Measurements from ENCODE around the gene OPN1LW. TPM values are rescaled to one million over a fixed set of nuclear protein-coding genes. Genes with fewer than 3 reads are reported as not detected.

Gene OPN1LW
- total RNA-seq, 4 donors from 2014 or later, result not detected

- Histone ChIP-seq H3K9me3 (no peaks in the 10 kb centered on the region), H3K27ac (no peak overlapping the region), H3K4me3 (no peak overlapping the region), H3K36me3 (no peaks in the 10 kb centered on the region), H3K27me3 (no peaks in the 10 kb centered on the region), H3K4me1 (peaks cover 25% of the 10 kb centered on the region)
- no peak for TF ChIP-seq POLR2AphosphoS5 (IDR thresholded peaks at IDR 0.05)
- TF ChIP-seq POLR2A (IDR thresholded peaks at IDR 0.05), result no peak
- TF ChIP-seq EP300 (IDR thresholded peaks at IDR 0.05), result no peak
- TF ChIP-seq CTCF (IDR thresholded peaks at IDR 0.05), result no peak
- DNase-seq (ENCODE audit: low spot score in 2 of 2), result no peak
- WGBS, result 71% methylated on average over 2 of the region's 2 CpGs
Observed at GRCh38 chrX:154098551-154098950, 45.5 kb upstream of the OPN1LW start.

- Histone ChIP-seq H3K9me3 (no peaks in the 10 kb centered on the region), H3K27me3 (no peaks in the 10 kb centered on the region), H3K27ac (no peak overlapping the region), H3K4me3 (no peak overlapping the region), H3K4me1 (no peaks in the 10 kb centered on the region), H3K36me3 (no peaks in the 10 kb centered on the region)
- DNase-seq (ENCODE audit: low spot score in 2 of 2), result no peak
- WGBS, result 64% methylated on average over 6 of the region's 6 CpGs
- no peak for TF ChIP-seq CTCF (IDR thresholded peaks at IDR 0.05)
- no peak for TF ChIP-seq EP300 (IDR thresholded peaks at IDR 0.05)
- TF ChIP-seq POLR2AphosphoS5 (IDR thresholded peaks at IDR 0.05), result no peak
- TF ChIP-seq POLR2A (IDR thresholded peaks at IDR 0.05), result no peak
Observed at GRCh38 chrX:154113729-154114128, 30.3 kb upstream of the OPN1LW start.

GRCh38 chrX:154114652-154115051 lies 29.4 kb upstream of the OPN1LW start:
- no peaks in the 10 kb centered on the region for H3K36me3 ChIP-seq
- H3K27me3 ChIP-seq, result no peaks in the 10 kb centered on the region
- H3K4me1 ChIP-seq, result no peaks in the 10 kb centered on the region
- no peak overlapping the region for H3K4me3 ChIP-seq
- TF ChIP-seq POLR2AphosphoS5 (IDR thresholded peaks at IDR 0.05), result no peak
- TF ChIP-seq EP300 (IDR thresholded peaks at IDR 0.05), result no peak
- no peak for TF ChIP-seq POLR2A (IDR thresholded peaks at IDR 0.05)
- no peak for TF ChIP-seq CTCF (IDR thresholded peaks at IDR 0.05)
- 91% methylated on average over 5 of the region's 5 CpGs for WGBS
- H3K9me3 ChIP-seq, result no peaks in the 10 kb centered on the region
- H3K27ac ChIP-seq, result no peak overlapping the region
- no peak for DNase-seq (ENCODE audit: low spot score in 2 of 2)

DNA sequence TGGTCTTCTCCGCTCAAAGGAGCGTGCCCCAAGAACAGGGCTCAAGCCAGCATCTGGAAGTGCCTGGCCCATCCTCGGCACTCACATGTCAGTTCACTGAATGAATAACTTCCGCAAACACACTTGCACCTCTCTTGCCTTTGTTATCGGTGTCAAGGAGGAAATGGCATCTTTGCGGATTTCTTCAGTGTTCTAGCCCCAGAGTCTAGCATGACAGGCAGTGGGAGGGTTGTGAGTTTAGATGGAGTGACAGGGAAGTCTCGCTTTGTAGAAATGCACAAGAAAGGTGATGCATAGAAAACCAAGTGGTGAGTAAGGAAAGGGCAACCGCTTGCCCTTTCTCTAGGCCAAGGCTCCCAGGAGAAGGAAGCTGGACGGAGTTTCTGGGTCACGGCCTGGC lies 29.0 kb upstream of the OPN1LW start:
- H3K27me3 ChIP-seq, result no peaks in the 10 kb centered on the region
- WGBS, result 86% methylated on average over 9 of the region's 10 CpGs
- no peak overlapping the region for H3K27ac ChIP-seq
- no peak for TF ChIP-seq CTCF (IDR thresholded peaks at IDR 0.05)
- TF ChIP-seq EP300 (IDR thresholded peaks at IDR 0.05), result no peak
- TF ChIP-seq POLR2AphosphoS5 (IDR thresholded peaks at IDR 0.05), result no peak
- no peak for TF ChIP-seq POLR2A (IDR thresholded peaks at IDR 0.05)
- no peak for DNase-seq (ENCODE audit: low spot score in 2 of 2)
- no peaks in the 10 kb centered on the region for H3K9me3 ChIP-seq
- no peaks in the 10 kb centered on the region for H3K4me1 ChIP-seq
- no peaks in the 10 kb centered on the region for H3K36me3 ChIP-seq
- H3K4me3 ChIP-seq, result no peak overlapping the region

GRCh38 chrX:154115750-154116149 lies 28.3 kb upstream of the OPN1LW start:
- TF ChIP-seq POLR2AphosphoS5 (IDR thresholded peaks at IDR 0.05), result no peak
- TF ChIP-seq POLR2A (IDR thresholded peaks at IDR 0.05), result no peak
- no peak for TF ChIP-seq CTCF (IDR thresholded peaks at IDR 0.05)
- no peak for TF ChIP-seq EP300 (IDR thresholded peaks at IDR 0.05)
- Histone ChIP-seq H3K4me3 (no peak overlapping the region), H3K27me3 (no peaks in the 10 kb centered on the region), H3K9me3 (no peaks in the 10 kb centered on the region), H3K27ac (no peak overlapping the region), H3K4me1 (no peaks in the 10 kb centered on the region), H3K36me3 (no peaks in the 10 kb centered on the region)
- 79% methylated on average over 4 of the region's 5 CpGs for WGBS
- no peak for DNase-seq (ENCODE audit: low spot score in 2 of 2)

All from suprapubic skin (tissue), 4 donors.